Ovary (tissue), 9 donors: Measurements from ENCODE around the gene CDH1. TPM values are rescaled to one million over a fixed set of nuclear protein-coding genes. Genes with fewer than 3 reads are reported as not detected.
A peak's percentile ranks its signal among the peaks of the same experiment; 100 is the strongest.

ENCODE experiments used
- DNase-seq, 5 donors: peaks; one replicate each; pipeline ENCODE4 v3.0.0-alpha.2; 2019 to 2020
- H3K27ac ChIP-seq, 2 donors: fragments of 200-600 bp; one replicate each; pipeline versions ENCODE4 v1.5.1 to v1.8.0; 2019 to 2022
- H3K27me3 ChIP-seq: fragments of 200-600 bp; one replicate; pipeline ENCODE4 v1.8.0; 2022
- H3K36me3 ChIP-seq: fragments of 200-600 bp; sonication (generic); one replicate; pipeline ENCODE4 v1.5.1; 2019
- H3K4me1 ChIP-seq: one replicate; pipeline ENCODE4 v1.8.1; 2013; ENCODE audit warnings: mild to moderate bottlenecking, moderate library complexity; ENCODE audit not compliant: insufficient read depth
- H3K4me3 ChIP-seq: fragments of 200-600 bp; sonication (generic); one replicate; pipeline ENCODE4 v1.5.1; 2017
- H3K9me3 ChIP-seq, 2 donors: fragments of 200-600 bp in 1 of 2; sonication (generic) in 1 of 2; one replicate each; pipeline versions ENCODE4 v1.5.1 to v1.8.1; 2013 to 2019; ENCODE audit warnings: mild to moderate bottlenecking in 1 of 2, moderate library complexity in 1 of 2
- EP300 ChIP-seq: sonication (generic); formaldehyde crosslinking; IDR thresholded peaks from one replicate; pipeline ENCODE4 v1.6.1; 2017; ENCODE audit warnings: antibody characterized with exemption
- POLR2A ChIP-seq: fragments of 450-650 bp; IDR thresholded peaks from one replicate; pipeline ENCODE4 v1.6.1; 2017; ENCODE audit warnings: antibody characterized with exemption, mild to moderate bottlenecking, moderate library complexity
- WGBS, 3 donors: extraction: QIAGEN DNeasy Blood & Tissue Kit in 1 of 3; methylation state at CpG; one replicate each; pipeline versions ENCODE4 v1.1.5 to v1.1.7; 2013 to 2017; 5-methylcytosine and 5-hydroxymethylcytosine counted together
- intact Hi-C, 4 donors: fragments of 100-400 bp; cut with DNase I; formaldehyde crosslinking; loops; one replicate each; pipeline versions ENCODE4 v1.11.0 to v1.15.1; 2022 to 2023
- polyA plus RNA-seq, 2 donors: library from polyadenylated mRNA; stranded (reverse); fragments of 200-250 nt in 1 of 2; fragments of 350-450 nt in 1 of 2; fragmentation: Illumina TruSeq in 1 of 2; extraction: RNeasy Lipid Tissue Mini Kit (QIAGEN cat#74804) in 1 of 2; gene quantifications; one replicate each; pipeline ENCODE4 v1.2.3, GENCODE V29; 2013 to 2014
- total RNA-seq, 7 donors: library from RNA; depleted of rRNA in 2 of 7; stranded (reverse); fragments of >200 nt in 2 of 7; fragmentation: NEBNext Ultra II Directional in 3 of 7; extraction: Animal tissue kit (Norgen Biotek cat#: 25700) in 3 of 7; gene quantifications; one replicate each; pipeline versions ENCODE4 v1.1.0 to v1.2.4, GENCODE V29; 2016 to 2023
- TF ChIP-seq, protein P1 (sequence below), 3 donors: fragments of 450-650 bp in 2 of 3; fragments of 200-600 bp in 1 of 3; IDR thresholded peaks; one replicate each; pipeline versions ENCODE4 v1.5.1 to v1.8.0; 2016 to 2022; ENCODE audit warnings: antibody characterized with exemption in 3 of 3, mild to moderate bottlenecking in 1 of 3
- donor health status: DM: no; HTN: no; CAD: no; lungs with moderate emphysema.
- donor health status: DM: no; HTN: no; CAD: no.
- donor health status: Bipolar disorder and iron deficiency.
- donor health status: DM: yes; HTN: yes; CAD: no.
- donor health status: DM: no; HTN: no; CAD: no.
- donor health status: DM: yes; HTN: yes; CAD: no.

CDH1 gene
- total and polyA plus RNA-seq, 9 donors, result 1.1 to 118 (median 9.1) TPM

GRCh38 chr16:68774982-68775634 lies 38.0 kb downstream of the CDH1 start:
- TF ChIP-seq EP300 (no peak), POLR2A (no peak)
- TF ChIP-seq, protein P1, sequence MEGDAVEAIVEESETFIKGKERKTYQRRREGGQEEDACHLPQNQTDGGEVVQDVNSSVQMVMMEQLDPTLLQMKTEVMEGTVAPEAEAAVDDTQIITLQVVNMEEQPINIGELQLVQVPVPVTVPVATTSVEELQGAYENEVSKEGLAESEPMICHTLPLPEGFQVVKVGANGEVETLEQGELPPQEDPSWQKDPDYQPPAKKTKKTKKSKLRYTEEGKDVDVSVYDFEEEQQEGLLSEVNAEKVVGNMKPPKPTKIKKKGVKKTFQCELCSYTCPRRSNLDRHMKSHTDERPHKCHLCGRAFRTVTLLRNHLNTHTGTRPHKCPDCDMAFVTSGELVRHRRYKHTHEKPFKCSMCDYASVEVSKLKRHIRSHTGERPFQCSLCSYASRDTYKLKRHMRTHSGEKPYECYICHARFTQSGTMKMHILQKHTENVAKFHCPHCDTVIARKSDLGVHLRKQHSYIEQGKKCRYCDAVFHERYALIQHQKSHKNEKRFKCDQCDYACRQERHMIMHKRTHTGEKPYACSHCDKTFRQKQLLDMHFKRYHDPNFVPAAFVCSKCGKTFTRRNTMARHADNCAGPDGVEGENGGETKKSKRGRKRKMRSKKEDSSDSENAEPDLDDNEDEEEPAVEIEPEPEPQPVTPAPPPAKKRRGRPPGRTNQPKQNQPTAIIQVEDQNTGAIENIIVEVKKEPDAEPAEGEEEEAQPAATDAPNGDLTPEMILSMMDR (IDR thresholded peaks at IDR 0.05), result no peak
- Histone ChIP-seq H3K27ac (no peak overlapping the region), H3K9me3 (no peaks in the 10 kb centered on the region), H3K36me3 (no peaks in the 10 kb centered on the region), H3K4me3 (no peak overlapping the region), H3K27me3 (no peaks in the 10 kb centered on the region), H3K4me1 (no peaks in the 10 kb centered on the region)
- WGBS, 3 donors, result 79 to 86% (median 82%) methylated on average over 7 of the region's 7 CpGs
- no peak for DNase-seq
- intact Hi-C loops, result no loop called here

DNA sequence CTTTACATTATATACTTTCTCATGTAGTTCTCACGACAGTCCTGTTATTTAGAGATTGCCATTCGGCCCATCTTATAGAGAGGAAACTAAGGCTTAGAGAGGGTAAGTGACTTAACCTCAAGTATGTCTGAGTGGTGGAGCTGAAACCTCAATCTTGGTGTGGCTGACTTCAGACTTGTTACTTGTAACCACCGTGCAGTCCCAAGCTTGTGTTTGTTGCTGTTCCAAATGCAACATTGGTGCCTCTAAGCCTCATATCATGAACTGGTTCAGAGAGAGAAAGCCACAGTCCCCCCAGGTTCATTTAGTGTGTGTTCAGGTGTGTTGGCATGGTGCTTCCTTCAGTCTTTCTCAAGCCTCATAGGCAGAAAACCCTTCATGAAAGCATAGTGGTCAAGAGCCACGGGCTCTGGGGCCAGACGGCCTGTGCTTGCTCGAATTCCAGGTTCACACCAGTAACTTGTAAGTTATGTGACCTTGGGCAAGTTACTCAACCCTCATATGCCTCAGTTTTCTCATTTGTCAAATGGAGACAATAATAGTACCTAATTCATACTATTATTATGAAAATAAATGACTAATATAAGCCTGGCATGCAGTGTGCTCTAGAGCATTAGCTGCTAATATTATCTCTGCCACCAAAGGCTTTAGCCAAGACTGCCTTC lies 39.9 kb downstream of the CDH1 start:
- WGBS, 3 donors, result 64 to 79% (median 72%) methylated on average over 6 of the region's 6 CpGs
- no peaks in the 10 kb centered on the region for H3K36me3 ChIP-seq
- intact Hi-C loops, result no loop called here

GRCh38 chr16:68778551-68779231 lies 41.6 kb downstream of the CDH1 start:
- intact Hi-C loops, result no loop called here
- WGBS, 3 donors, result 37 to 45% (median 40%) methylated on average over 6 of the region's 6 CpGs
- Histone ChIP-seq H3K4me1 (no peaks in the 10 kb centered on the region), H3K4me3 (no peak overlapping the region), H3K9me3 (no peaks in the 10 kb centered on the region), H3K36me3 (no peaks in the 10 kb centered on the region), H3K27ac (peak overlapping the region in 1 of 2 donors; percentile 27), H3K27me3 (no peaks in the 10 kb centered on the region)
- TF ChIP-seq EP300 (no peak), POLR2A (no peak)
- TF ChIP-seq, protein P1 (IDR thresholded peaks at IDR 0.05), result no peak
- no peak for DNase-seq

More for the DNA sequence above, 39.9 kb downstream of the CDH1 start:
- no peaks in the 10 kb centered on the region for H3K27me3 ChIP-seq
- no peak for DNase-seq
- H3K4me1 ChIP-seq, result no peaks in the 10 kb centered on the region
- TF ChIP-seq, protein P1 (IDR thresholded peaks at IDR 0.05), result no peak
- TF ChIP-seq POLR2A (no peak), EP300 (no peak)
- H3K9me3 ChIP-seq, result no peaks in the 10 kb centered on the region
- no peak overlapping the region for H3K27ac ChIP-seq
- H3K4me3 ChIP-seq, result no peak overlapping the region

- Histone ChIP-seq H3K4me3 (no peak overlapping the region), H3K36me3 (no peaks in the 10 kb centered on the region), H3K27ac (no peak overlapping the region), H3K9me3 (no peaks in the 10 kb centered on the region), H3K4me1 (no peaks in the 10 kb centered on the region), H3K27me3 (no peaks in the 10 kb centered on the region)
- intact Hi-C loops, result no loop called here
- DNase-seq, result no peak
- WGBS, 3 donors, result 87 to 95% (median 90%) methylated on average over 4 of the region's 4 CpGs
- TF ChIP-seq EP300, result no peak
- TF ChIP-seq POLR2A, result no peak
- TF ChIP-seq, protein P1 (IDR thresholded peaks at IDR 0.05), result no peak
Observed at GRCh38 chr16:68779891-68780290, 42.8 kb downstream of the CDH1 start.
